HCT116 (cell line): ENCODE measurements around the gene KANK2.

ENCODE experiments used
- ATF3 ChIP-seq: IDR thresholded peaks from 2 replicates; pipeline ENCODE4 v1.6.1; 2012
- CTCF ChIP-seq, 3 experiments: fragments of 200-600 bp in 1 of 3; sonication (generic) in 1 of 3; IDR thresholded peaks in 2 of 3; conservative IDR thresholded peaks in 1 of 3; 2 replicates each; pipeline ENCODE4 v1.5.1; 2012 to 2017; ENCODE audit warnings: low read depth in 2 of 3, low read length in 2 of 3, antibody characterized with exemption in 1 of 3, borderline replicate concordance in 1 of 3, control low read depth in 1 of 3, mild to moderate bottlenecking in 1 of 3, mixed read lengths in 1 of 3, mixed run types in 1 of 3, moderate library complexity in 1 of 3; ENCODE audit not compliant: insufficient read depth in 1 of 3
- ELF1 ChIP-seq: IDR thresholded peaks from 2 replicates; pipeline ENCODE4 v1.6.1; 2012; ENCODE audit warnings: low read depth, borderline replicate concordance
- EZH2 ChIP-seq: fragments of 200-600 bp; sonication (generic); IDR thresholded peaks from 2 replicates; pipeline ENCODE4 v1.6.1; 2017; ENCODE audit warnings: antibody characterized with exemption, mixed run types
- FOSL1 ChIP-seq: IDR thresholded peaks from 2 replicates; pipeline ENCODE4 v1.6.1; 2012; ENCODE audit warnings: low read depth
- JUND ChIP-seq: IDR thresholded peaks from 2 replicates; pipeline ENCODE4 v1.6.1; 2012
- MAX ChIP-seq: IDR thresholded peaks from 2 replicates; pipeline ENCODE4 v1.6.1; 2012
- POLR2A ChIP-seq: IDR thresholded peaks from 2 replicates; pipeline ENCODE4 v1.7.0; 2011; ENCODE audit warnings: borderline replicate concordance; ENCODE audit not compliant: insufficient read depth, insufficient read length; ENCODE audit errors: extremely low read depth
- POLR2AphosphoS5 ChIP-seq: IDR thresholded peaks from 2 replicates; pipeline ENCODE4 v1.6.1; 2011; ENCODE audit warnings: mild to moderate bottlenecking, low read depth, low read length, moderate library complexity
- RAD21 ChIP-seq: IDR thresholded peaks from 2 replicates; pipeline ENCODE4 v1.6.1; 2012; ENCODE audit warnings: low read depth, mild to moderate bottlenecking
- ZBTB33 ChIP-seq: IDR thresholded peaks from 2 replicates; pipeline ENCODE4 v1.6.1; 2011; ENCODE audit warnings: mild to moderate bottlenecking, low read length, moderate library complexity; ENCODE audit not compliant: insufficient replicate concordance; ENCODE audit errors: extremely low read depth

GRCh38 chr19:11136400-11137101 is 60.8 kb downstream of the KANK2 start:
- TF ChIP-seq ZBTB33 (no peak), JUND (no peak), CTCF (IDR thresholded peaks at IDR 0.05 in 2 of 3, conservative IDR thresholded peaks at IDR 0.05 in 1 of 3; ENCODE audit: borderline replicate concordance in 1 of 3, insufficient read depth in 1 of 3, low read depth in 2 of 3, low read length in 2 of 3) (no peak), ELF1 (no peak), POLR2A (no peak), EZH2 (no peak), FOSL1 (no peak), POLR2AphosphoS5 (no peak), MAX (no peak), RAD21 (no peak), ATF3 (no peak)
